A673 (cell line): ENCODE results near the gene CAPN13. TPM values are rescaled to one million over a fixed set of nuclear protein-coding genes. Genes with fewer than 3 reads are reported as not detected.

Experiments used
- BruUV-seq: library from RNA; stranded (reverse); fragments of 400-500 nt; replicated peaks from 2 replicates; lab custom pipeline; 2021; lab: Mats Ljungman, UMichigan
- CTCF ChIA-PET: fragments of 300-600 bp; sonication (Branson Sonifier 250); formaldehyde crosslinking; loops from one replicate; lab custom pipeline; 2022; ENCODE audit warnings: antibody characterized with exemption; lab: Charles Lee
- POLR2A ChIA-PET: fragments of 300-600 bp; sonication (Branson Sonifier 250); formaldehyde crosslinking; loops from one replicate; lab custom pipeline; 2022; ENCODE audit warnings: antibody characterized with exemption; ENCODE audit not compliant: low non-redundant PET; lab: Charles Lee
- DNase-seq: peaks from one replicate; pipeline ENCODE4 v3.0.0-alpha.2; 2015; ENCODE audit warnings: low spot score
- H3K27ac ChIP-seq: fragments of 200-600 bp; sonication (generic); 2 replicates; pipeline ENCODE4 v1.5.1; 2016; ENCODE audit warnings: mixed run types, low read depth, mild to moderate bottlenecking, mixed read lengths, antibody characterized with exemption, low read length; ENCODE audit not compliant: poor library complexity, severe bottlenecking
- H3K27me3 ChIP-seq: fragments of 200-600 bp; sonication (generic); replicated peaks from 2 replicates; pipeline ENCODE4 v1.6.1; 2017; ENCODE audit warnings: mixed run types, low read depth, mild to moderate bottlenecking, mixed read lengths, antibody characterized with exemption, low read length; ENCODE audit not compliant: insufficient read depth, poor library complexity
- H3K36me3 ChIP-seq: fragments of 200-600 bp; sonication (generic); 2 replicates; pipeline ENCODE4 v1.6.1; 2016; ENCODE audit warnings: mixed run types, mild to moderate bottlenecking, mixed read lengths, antibody characterized with exemption, low read length; ENCODE audit not compliant: insufficient read depth, poor library complexity, severe bottlenecking
- H3K4me1 ChIP-seq: fragments of 200-600 bp; sonication (generic); 2 replicates; pipeline ENCODE4 v1.6.1; 2017; ENCODE audit warnings: mixed run types, mild to moderate bottlenecking, mixed read lengths, antibody characterized with exemption, low read length; ENCODE audit not compliant: insufficient read depth, poor library complexity, severe bottlenecking
- H3K4me3 ChIP-seq: fragments of 200-600 bp; sonication (generic); 2 replicates; pipeline ENCODE4 v1.5.1; 2016; ENCODE audit warnings: low read depth, mixed run types, mild to moderate bottlenecking, mixed read lengths, low read length; ENCODE audit not compliant: poor library complexity, severe bottlenecking
- H3K9me3 ChIP-seq: fragments of 200-600 bp; sonication (generic); 2 replicates; pipeline ENCODE4 v1.6.1; 2016; ENCODE audit warnings: mixed run types, low read depth, mild to moderate bottlenecking, mixed read lengths, antibody characterized with exemption, low read length; ENCODE audit not compliant: poor library complexity, severe bottlenecking
- EZH2 ChIP-seq: fragments of 200-600 bp; sonication (generic); IDR thresholded peaks from 2 replicates; pipeline ENCODE4 v1.6.1; 2017; ENCODE audit warnings: borderline replicate concordance, low read depth, mild to moderate bottlenecking, mixed read lengths, antibody characterized with exemption, low read length; ENCODE audit not compliant: poor library complexity, severe bottlenecking
- intact Hi-C: fragments of 100-400 bp; cut with micrococcal nuclease; formaldehyde crosslinking; loops from one replicate; pipeline ENCODE4 v1.10.0; 2022; ENCODE audit not compliant: unreplicated experiment
- total RNA-seq: library from RNA; stranded (reverse); gene quantifications from 2 replicates; pipeline ENCODE4 v1.2.3, GENCODE V29; 2021
- TF ChIP-seq, protein P1 (sequence below): fragments of 300-800, 200-600 bp; sonication (generic); conservative IDR thresholded peaks from 2 replicates; pipeline ENCODE4 v1.5.1; 2017; ENCODE audit warnings: low read depth, mild to moderate bottlenecking, antibody characterized with exemption, low read length, moderate library complexity, mixed read lengths

Gene CAPN13
- total RNA-seq, 1 experiment from 2014 or later = not detected

DNA sequence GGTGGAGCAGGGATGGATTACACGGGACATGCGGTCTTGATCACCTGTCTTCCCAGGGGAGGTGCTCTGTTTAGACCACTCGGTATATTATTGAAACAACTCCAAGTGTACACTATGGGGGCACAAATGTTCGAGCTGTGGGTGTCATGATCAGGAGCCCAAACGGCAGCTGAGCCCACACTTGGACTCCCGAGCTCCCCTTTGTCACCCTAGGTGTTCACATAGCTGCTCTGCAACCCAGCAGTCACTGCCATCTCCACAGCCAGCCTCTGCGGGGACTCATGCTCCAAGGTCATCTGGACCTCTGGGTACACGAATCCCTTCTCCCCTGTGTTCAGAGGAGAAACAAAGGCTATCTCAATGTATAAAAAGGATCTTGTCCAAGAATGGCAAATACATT lies 46.0 kb downstream of the CAPN13 start:
- CTCF ChIA-PET = no interaction called here
- H3K27me3 ChIP-seq = peaks cover 22% of the 10 kb centered on the region
- intact Hi-C loops = no loop called here
- no TSS peak for BruUV-seq
- DNase-seq = no peak
- TF ChIP-seq EZH2 = no peak
- TF ChIP-seq, protein P1, sequence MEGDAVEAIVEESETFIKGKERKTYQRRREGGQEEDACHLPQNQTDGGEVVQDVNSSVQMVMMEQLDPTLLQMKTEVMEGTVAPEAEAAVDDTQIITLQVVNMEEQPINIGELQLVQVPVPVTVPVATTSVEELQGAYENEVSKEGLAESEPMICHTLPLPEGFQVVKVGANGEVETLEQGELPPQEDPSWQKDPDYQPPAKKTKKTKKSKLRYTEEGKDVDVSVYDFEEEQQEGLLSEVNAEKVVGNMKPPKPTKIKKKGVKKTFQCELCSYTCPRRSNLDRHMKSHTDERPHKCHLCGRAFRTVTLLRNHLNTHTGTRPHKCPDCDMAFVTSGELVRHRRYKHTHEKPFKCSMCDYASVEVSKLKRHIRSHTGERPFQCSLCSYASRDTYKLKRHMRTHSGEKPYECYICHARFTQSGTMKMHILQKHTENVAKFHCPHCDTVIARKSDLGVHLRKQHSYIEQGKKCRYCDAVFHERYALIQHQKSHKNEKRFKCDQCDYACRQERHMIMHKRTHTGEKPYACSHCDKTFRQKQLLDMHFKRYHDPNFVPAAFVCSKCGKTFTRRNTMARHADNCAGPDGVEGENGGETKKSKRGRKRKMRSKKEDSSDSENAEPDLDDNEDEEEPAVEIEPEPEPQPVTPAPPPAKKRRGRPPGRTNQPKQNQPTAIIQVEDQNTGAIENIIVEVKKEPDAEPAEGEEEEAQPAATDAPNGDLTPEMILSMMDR = no peak
- no peaks in the 10 kb centered on the region for H3K4me1 ChIP-seq
- no peak overlapping the region for H3K27ac ChIP-seq
- H3K9me3 ChIP-seq = no peaks in the 10 kb centered on the region
- H3K4me3 ChIP-seq = no peak overlapping the region
- no peaks in the 10 kb centered on the region for H3K36me3 ChIP-seq
- POLR2A ChIA-PET = no interaction called here

DNA sequence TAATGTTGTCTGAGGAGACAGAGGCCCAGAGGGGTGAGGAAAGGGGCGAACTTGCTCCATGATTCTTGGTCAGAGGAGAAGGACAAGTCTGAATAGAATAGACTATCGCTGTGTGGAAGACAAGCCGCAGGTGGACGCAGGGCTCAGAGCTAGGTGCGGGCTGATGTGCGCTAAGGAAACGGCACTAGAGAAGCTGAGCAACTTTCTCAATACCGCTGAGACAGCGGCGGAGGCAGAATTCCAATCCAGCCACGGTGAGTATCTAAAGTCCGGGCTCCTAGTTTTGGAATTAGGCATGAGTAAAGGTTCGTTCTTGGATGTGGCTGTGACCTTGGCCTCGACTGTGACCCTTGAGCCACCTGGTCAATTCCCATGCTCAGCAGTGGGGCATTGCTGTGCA lies 47.8 kb downstream of the CAPN13 start:
- DNase-seq = no peak
- H3K4me3 ChIP-seq = no peak overlapping the region
- TF ChIP-seq, protein P1 = no peak
- no peak for TF ChIP-seq EZH2
- no peaks in the 10 kb centered on the region for H3K4me1 ChIP-seq
- H3K27ac ChIP-seq = no peak overlapping the region
- peaks cover 10% of the 10 kb centered on the region for H3K27me3 ChIP-seq
- intact Hi-C loops = no loop called here
- POLR2A ChIA-PET = no interaction called here
- no peaks in the 10 kb centered on the region for H3K36me3 ChIP-seq
- CTCF ChIA-PET = no interaction called here
- no TSS peak for BruUV-seq
- no peaks in the 10 kb centered on the region for H3K9me3 ChIP-seq

DNA sequence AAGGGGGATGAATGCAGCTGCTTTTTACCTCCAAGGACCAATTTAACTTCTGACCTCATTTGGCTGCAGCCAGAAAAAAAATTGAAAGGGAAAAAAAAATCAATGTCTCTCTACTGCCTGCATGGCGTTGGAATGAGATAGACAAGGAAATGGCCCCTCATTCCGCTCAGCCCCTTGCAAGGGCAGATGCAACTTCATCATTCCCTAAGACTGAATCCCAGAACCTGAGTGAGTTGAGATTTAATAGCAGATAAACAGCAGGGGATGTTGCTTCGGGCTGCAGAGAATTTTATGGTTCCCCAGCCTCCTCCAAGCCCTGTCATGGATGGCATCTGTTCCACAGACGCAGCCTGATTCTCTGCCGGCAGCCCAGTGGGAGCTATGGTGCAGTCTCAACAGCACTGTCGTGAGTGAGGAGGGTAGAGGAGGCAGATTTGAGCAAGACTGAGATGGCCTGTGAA lies 49.0 kb downstream of the CAPN13 start:
- no peaks in the 10 kb centered on the region for H3K9me3 ChIP-seq
- H3K4me1 ChIP-seq = no peaks in the 10 kb centered on the region
- BruUV-seq = no TSS peak
- TF ChIP-seq, protein P1 = no peak
- TF ChIP-seq EZH2 = no peak
- peaks cover 18% of the 10 kb centered on the region for H3K27me3 ChIP-seq
- ChIA-PET CTCF (no interaction called here), POLR2A (no interaction called here)
- H3K4me3 ChIP-seq = no peak overlapping the region
- intact Hi-C loops = no loop called here
- H3K27ac ChIP-seq = no peak overlapping the region
- H3K36me3 ChIP-seq = no peaks in the 10 kb centered on the region
- DNase-seq = peak; percentile 44
